ENCODE results near the gene FARS2.

DNA sequence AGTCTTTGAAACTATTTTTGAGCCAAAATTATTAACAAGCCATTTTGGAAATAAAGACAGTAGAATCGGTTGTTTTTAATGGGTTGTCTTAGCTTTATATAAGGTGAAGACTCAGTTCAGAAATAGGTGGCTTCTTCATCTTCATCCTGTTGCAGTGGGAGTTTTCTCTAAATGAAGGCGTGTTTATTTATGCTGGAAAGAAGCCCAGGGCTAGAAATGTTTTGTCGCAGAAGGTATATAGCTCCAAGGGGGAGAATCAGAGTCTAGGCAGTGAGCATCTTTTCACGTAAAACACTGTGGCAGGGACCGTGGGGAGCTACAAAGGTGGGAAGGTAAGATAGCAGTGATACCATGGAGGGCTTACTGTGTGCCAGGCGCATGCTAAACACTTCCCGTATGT lies 34.3 kb downstream of the FARS2 start:
- TF ChIP-seq, protein P1, sequence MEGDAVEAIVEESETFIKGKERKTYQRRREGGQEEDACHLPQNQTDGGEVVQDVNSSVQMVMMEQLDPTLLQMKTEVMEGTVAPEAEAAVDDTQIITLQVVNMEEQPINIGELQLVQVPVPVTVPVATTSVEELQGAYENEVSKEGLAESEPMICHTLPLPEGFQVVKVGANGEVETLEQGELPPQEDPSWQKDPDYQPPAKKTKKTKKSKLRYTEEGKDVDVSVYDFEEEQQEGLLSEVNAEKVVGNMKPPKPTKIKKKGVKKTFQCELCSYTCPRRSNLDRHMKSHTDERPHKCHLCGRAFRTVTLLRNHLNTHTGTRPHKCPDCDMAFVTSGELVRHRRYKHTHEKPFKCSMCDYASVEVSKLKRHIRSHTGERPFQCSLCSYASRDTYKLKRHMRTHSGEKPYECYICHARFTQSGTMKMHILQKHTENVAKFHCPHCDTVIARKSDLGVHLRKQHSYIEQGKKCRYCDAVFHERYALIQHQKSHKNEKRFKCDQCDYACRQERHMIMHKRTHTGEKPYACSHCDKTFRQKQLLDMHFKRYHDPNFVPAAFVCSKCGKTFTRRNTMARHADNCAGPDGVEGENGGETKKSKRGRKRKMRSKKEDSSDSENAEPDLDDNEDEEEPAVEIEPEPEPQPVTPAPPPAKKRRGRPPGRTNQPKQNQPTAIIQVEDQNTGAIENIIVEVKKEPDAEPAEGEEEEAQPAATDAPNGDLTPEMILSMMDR (conservative IDR thresholded peaks at IDR 0.05; ENCODE audit: low read depth, low read length), result no peak
- TF ChIP-seq EZH2 (IDR thresholded peaks at IDR 0.05; ENCODE audit: borderline replicate concordance, low read depth, low read length, poor library complexity, severe bottlenecking), result no peak

All from A673 (cell line).